ENCODE measurements around the gene ABTB2. TPM values are rescaled to one million over a fixed set of nuclear protein-coding genes. Genes with fewer than 3 reads are reported as not detected.

The ABTB2 gene
- total RNA-seq, 2 experiments from 2014 or later: 2.4 to 2.5 TPM

DNA sequence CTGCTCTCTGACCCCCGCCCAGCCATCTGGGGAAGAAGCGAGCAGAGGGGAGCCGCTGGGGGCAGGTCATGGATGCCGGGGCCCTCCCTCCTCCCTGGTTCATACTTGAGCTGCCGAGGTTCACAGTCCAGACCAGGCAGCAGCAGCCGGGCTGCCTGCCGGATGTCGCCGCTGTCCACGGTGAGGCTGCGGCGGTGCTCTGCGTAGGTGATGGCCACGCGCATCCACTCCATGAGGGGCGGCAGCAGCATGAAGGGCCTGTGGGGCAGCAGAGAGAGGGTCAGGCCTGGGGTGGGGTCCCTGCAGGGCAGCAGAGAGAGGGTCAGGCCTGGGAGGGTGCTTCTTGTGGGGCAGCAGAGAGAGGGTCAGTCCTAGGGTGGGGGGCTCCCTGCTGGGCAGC lies 184.8 kb downstream of the ABTB2 start:
- POLR2A ChIA-PET: no interaction called here
- ATAC-seq (no peak), DNase-seq (no peak)
- CTCF ChIA-PET: interaction anchor here (1.0 to 4.4 kb wide), 4 partner anchors 9 to 191 kb away, joined by 3 to 85 read pairs (median 4); partner anchors contain the start of gene ABTB2
- Mint-ChIP-seq H3K4me1 (ENCODE audit: low read depth) (peaks cover 17% of the 10 kb centered on the region), H3K27me3 (peaks cover 4% of the 10 kb centered on the region), H3K4me3 (no peak overlapping the region), H3K27ac (no peak overlapping the region), H3K9me3 (no peaks in the 10 kb centered on the region), H3K36me3 (ENCODE audit: low read depth) (no peaks in the 10 kb centered on the region)
- intact Hi-C loops (cut with micrococcal nuclease): loop anchor here (10.0 kb wide), 1 partner anchor 302 kb away; no protein-coding TSS in a partner anchor
- TF ChIP-seq, protein P1, sequence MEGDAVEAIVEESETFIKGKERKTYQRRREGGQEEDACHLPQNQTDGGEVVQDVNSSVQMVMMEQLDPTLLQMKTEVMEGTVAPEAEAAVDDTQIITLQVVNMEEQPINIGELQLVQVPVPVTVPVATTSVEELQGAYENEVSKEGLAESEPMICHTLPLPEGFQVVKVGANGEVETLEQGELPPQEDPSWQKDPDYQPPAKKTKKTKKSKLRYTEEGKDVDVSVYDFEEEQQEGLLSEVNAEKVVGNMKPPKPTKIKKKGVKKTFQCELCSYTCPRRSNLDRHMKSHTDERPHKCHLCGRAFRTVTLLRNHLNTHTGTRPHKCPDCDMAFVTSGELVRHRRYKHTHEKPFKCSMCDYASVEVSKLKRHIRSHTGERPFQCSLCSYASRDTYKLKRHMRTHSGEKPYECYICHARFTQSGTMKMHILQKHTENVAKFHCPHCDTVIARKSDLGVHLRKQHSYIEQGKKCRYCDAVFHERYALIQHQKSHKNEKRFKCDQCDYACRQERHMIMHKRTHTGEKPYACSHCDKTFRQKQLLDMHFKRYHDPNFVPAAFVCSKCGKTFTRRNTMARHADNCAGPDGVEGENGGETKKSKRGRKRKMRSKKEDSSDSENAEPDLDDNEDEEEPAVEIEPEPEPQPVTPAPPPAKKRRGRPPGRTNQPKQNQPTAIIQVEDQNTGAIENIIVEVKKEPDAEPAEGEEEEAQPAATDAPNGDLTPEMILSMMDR (IDR thresholded peaks at IDR 0.05): no peak

DNA sequence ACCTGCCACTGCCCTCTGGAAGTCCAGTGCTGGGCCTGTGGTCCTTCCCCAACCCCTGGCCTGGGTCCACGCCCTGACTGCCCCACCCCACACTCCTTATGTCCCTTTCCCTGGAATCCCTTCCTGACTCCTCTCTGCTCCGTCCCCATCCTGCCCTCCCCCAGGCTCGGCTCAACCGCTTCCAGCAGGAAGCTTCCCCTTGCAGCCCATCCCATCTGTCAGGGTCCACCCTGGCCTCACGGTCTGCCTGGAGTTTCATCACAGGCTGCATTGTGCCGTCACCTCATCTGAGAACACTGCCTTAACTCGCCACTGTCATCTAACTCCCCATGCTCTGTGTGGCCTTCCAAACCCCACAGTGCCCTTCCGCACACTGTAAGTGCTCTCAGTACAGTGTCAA lies 188.1 kb downstream of the ABTB2 start:
- TF ChIP-seq, protein P1 (IDR thresholded peaks at IDR 0.05): no peak
- intact Hi-C loops (cut with micrococcal nuclease): loop anchor here (5.0 to 10.0 kb wide), 2 partner anchors 172 to 305 kb away; no protein-coding TSS in a partner anchor
- no peak overlapping the region for H3K4me3 Mint-ChIP-seq
- H3K27me3 Mint-ChIP-seq: peaks cover 4% of the 10 kb centered on the region
- DNase-seq (no peak), ATAC-seq (no peak)
- H3K9me3 Mint-ChIP-seq: no peaks in the 10 kb centered on the region
- H3K36me3 Mint-ChIP-seq (ENCODE audit: low read depth): peaks cover 1% of the 10 kb centered on the region
- ChIA-PET POLR2A (interaction anchor here (1.0 kb wide), 1 partner anchor 16 kb away, joined by 3 read pairs; no protein-coding TSS in a partner anchor), CTCF (interaction anchor here (1.3 to 2.0 kb wide), 3 partner anchors 11 to 188 kb away, joined by 3 to 9 read pairs (median 3); partner anchors contain the start of gene ABTB2)
- peaks cover 6% of the 10 kb centered on the region for H3K4me1 Mint-ChIP-seq (ENCODE audit: low read depth)
- H3K27ac Mint-ChIP-seq: no peak overlapping the region

DNA sequence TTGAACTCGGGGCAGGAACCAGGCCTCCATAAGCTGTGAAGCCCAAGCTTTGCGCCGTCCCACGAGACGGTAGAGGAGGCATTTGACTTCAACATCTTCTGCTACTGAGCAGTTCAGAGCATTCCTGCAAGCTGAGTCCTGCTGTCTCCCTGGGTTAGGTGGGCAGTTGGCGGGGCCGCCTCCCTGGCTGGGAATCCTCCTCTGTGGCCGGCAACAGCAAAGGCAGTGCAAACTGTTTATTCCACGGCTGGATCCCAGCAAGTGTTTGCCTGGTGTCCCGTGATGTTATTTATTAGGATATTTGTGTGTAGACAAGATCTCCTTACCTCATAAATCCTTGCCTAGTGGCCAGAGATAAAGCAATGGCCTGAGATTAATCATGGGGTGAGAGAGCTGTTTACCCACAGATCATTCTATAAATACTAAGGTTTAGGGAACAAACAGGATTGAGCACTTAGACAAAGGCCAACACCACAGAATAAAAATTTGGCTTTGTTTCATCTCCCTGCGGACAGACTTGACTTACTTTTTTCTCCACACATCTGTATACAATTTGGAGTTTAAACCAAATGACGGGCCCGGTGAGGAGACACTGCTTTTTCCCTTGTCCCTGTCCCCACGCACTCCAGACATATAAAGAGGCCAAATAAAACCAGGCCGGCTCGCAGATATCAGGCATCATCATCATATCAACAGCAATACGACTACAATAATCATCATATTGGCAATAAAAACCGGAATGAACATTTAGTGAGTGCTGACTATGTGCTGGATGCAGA lies 189.0 kb downstream of the ABTB2 start:
- POLR2A ChIA-PET: no interaction called here

DNA sequence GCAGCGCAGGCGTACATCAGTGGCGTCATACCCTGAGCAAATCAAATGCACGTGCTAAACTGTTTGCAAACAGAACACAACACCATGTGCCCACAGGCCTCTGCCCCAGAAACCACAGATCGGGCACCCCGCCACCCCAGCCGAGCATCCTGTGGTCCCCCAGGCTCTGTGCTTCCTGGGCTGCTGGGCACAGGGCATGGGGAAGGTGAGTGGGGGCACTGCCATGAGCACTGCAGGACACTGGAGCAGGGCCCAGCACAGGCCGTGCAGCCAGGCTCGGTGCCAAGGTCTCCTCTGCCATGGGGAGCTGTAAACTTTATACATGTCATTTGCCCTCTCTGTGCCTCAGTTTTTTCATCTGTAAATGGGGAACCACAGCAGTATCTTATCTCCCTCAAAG lies 189.8 kb downstream of the ABTB2 start:
- Mint-ChIP-seq H3K36me3 (ENCODE audit: low read depth) (peaks cover 1% of the 10 kb centered on the region), H3K4me1 (ENCODE audit: low read depth) (no peaks in the 10 kb centered on the region), H3K27me3 (peaks cover 4% of the 10 kb centered on the region), H3K4me3 (no peak overlapping the region), H3K27ac (no peak overlapping the region), H3K9me3 (no peaks in the 10 kb centered on the region)
- ATAC-seq: no peak
- intact Hi-C loops (cut with micrococcal nuclease): loop anchor here (5.0 kb wide), 1 partner anchor 171 kb away; no protein-coding TSS in a partner anchor
- no peak for DNase-seq
- POLR2A ChIA-PET: no interaction called here
- TF ChIP-seq, protein P1 (IDR thresholded peaks at IDR 0.05): no peak
- CTCF ChIA-PET: interaction anchor here (0.7 to 2.0 kb wide), 2 partner anchors 190 to 213 kb away, joined by 3 to 9 read pairs; partner anchors contain the start of gene ABTB2

More for the DNA sequence above, 189.0 kb downstream of the ABTB2 start:
- H3K4me1 Mint-ChIP-seq (ENCODE audit: low read depth): peaks cover 3% of the 10 kb centered on the region
- CTCF ChIA-PET: interaction anchor here (1.3 to 2.0 kb wide), 3 partner anchors 10 to 189 kb away, joined by 3 to 9 read pairs (median 3); partner anchors contain the start of gene ABTB2
- H3K9me3 Mint-ChIP-seq: no peaks in the 10 kb centered on the region
- TF ChIP-seq, protein P1 (IDR thresholded peaks at IDR 0.05): no peak
- H3K27me3 Mint-ChIP-seq: peaks cover 4% of the 10 kb centered on the region
- peaks cover 1% of the 10 kb centered on the region for H3K36me3 Mint-ChIP-seq (ENCODE audit: low read depth)
- ATAC-seq (no peak), DNase-seq (no peak)
- no peak overlapping the region for H3K27ac Mint-ChIP-seq
- intact Hi-C loops (cut with micrococcal nuclease): loop anchor here (5.0 kb wide), 1 partner anchor 172 kb away; no protein-coding TSS in a partner anchor
- no peak overlapping the region for H3K4me3 Mint-ChIP-seq

Measured in activated CD8-positive, alpha-beta T cell treated with anti-CD3 and anti-CD28 coated beads for 36 hours (primary cell).